Activated T-helper 9 cell treated with anti-CD3 and anti-CD28 coated beads, Interleukin-2, amount 50 U/mL, for 16 hours (primary cell): Measurements from ENCODE around the gene CDKAL1.
"Not testable (repeated sequence)": the region's sequence is repeated elsewhere in the genome, so short reads cannot be mapped to it uniquely, and the experiment has no call there.

ENCODE experiments used
- DNase-seq: peaks from one replicate; pipeline ENCODE4 v3.0.0-alpha.2; 2020; ENCODE audit warnings: low read depth

Gene CDKAL1

GRCh38 chr6:20746805-20747558 is 212.7 kb downstream of the CDKAL1 start:
- DNase-seq = no peak

- DNase-seq = no peak
Measured at GRCh38 chr6:20747991-20748390, 213.7 kb downstream of the CDKAL1 start.

- DNase-seq = no peak
Measured at GRCh38 chr6:20751293-20751935, 217.2 kb downstream of the CDKAL1 start.

GRCh38 chr6:20755631-20756030 is 221.4 kb downstream of the CDKAL1 start:
- DNase-seq = no peak

GRCh38 chr6:20756584-20757147 is 222.4 kb downstream of the CDKAL1 start:
- not testable (repeated sequence) for DNase-seq

GRCh38 chr6:20757761-20758160 is 223.5 kb downstream of the CDKAL1 start:
- no peak for DNase-seq

- DNase-seq = no peak
Measured at GRCh38 chr6:20763296-20763695, 229.0 kb downstream of the CDKAL1 start.

- DNase-seq = no peak
Measured at GRCh38 chr6:20769631-20770030, 235.4 kb downstream of the CDKAL1 start.

GRCh38 chr6:20770773-20771172 is 236.5 kb downstream of the CDKAL1 start:
- DNase-seq = no peak

- no peak for DNase-seq
Measured at GRCh38 chr6:20771409-20771808, 237.2 kb downstream of the CDKAL1 start.

GRCh38 chr6:20773822-20774221 is 239.6 kb downstream of the CDKAL1 start:
- no peak for DNase-seq

- DNase-seq = no peak
Measured at GRCh38 chr6:20775981-20776380, 241.7 kb downstream of the CDKAL1 start.

- DNase-seq = no peak
Measured at GRCh38 chr6:20777801-20778200, 243.5 kb downstream of the CDKAL1 start.

GRCh38 chr6:20778459-20778858 is 244.2 kb downstream of the CDKAL1 start:
- DNase-seq = no peak

GRCh38 chr6:20778912-20779311 is 244.7 kb downstream of the CDKAL1 start:
- no peak for DNase-seq

GRCh38 chr6:20789162-20789561 is 254.9 kb downstream of the CDKAL1 start:
- no peak for DNase-seq

- no peak for DNase-seq
Measured at GRCh38 chr6:20790032-20790791, 256.0 kb downstream of the CDKAL1 start.

GRCh38 chr6:20791074-20791473 is 256.8 kb downstream of the CDKAL1 start:
- DNase-seq = no peak

GRCh38 chr6:20791944-20792343 is 257.7 kb downstream of the CDKAL1 start:
- DNase-seq = no peak

GRCh38 chr6:20793174-20793573 is 258.9 kb downstream of the CDKAL1 start:
- no peak for DNase-seq

GRCh38 chr6:20797597-20797996 is 263.3 kb downstream of the CDKAL1 start:
- no peak for DNase-seq

- DNase-seq = no peak
Measured at GRCh38 chr6:20800229-20800628, 266.0 kb downstream of the CDKAL1 start.

GRCh38 chr6:20800653-20801052 is 266.4 kb downstream of the CDKAL1 start:
- DNase-seq = no peak
